CD14-positive monocyte (primary cell): ENCODE results near the gene HIF1A. TPM values are rescaled to one million over a fixed set of nuclear protein-coding genes. Genes with fewer than 3 reads are reported as not detected.

ENCODE experiments used
- DNase-seq, 3 donors: peaks; one replicate each; pipeline ENCODE4 v3.0.0-alpha.2; 2011 to 2022
- H2AFZ ChIP-seq: 2 replicates; pipeline ENCODE4 v1.6.0; 2012; ENCODE audit warnings: mild to moderate bottlenecking, low read depth, low read length, inconsistent platforms; ENCODE audit not compliant: insufficient read depth, poor library complexity, severe bottlenecking
- H3K27ac ChIP-seq, 2 donors: 1 replicate in 1 of 2; 2 replicates in 1 of 2; pipeline ENCODE4 v1.5.1; 2012 to 2013; ENCODE audit warnings: low read length in 2 of 2, control low read depth in 1 of 2, inconsistent platforms in 1 of 2, low read depth in 1 of 2, mild to moderate bottlenecking in 1 of 2
- H3K27me3 ChIP-seq, 2 donors: one replicate each; pipeline versions ENCODE4 v1.6.0 to v1.6.1; 2011 to 2013; ENCODE audit warnings: low read length in 2 of 2; ENCODE audit not compliant: control insufficient read depth in 2 of 2, insufficient read depth in 2 of 2
- H3K36me3 ChIP-seq, 2 donors: replicated peaks in 1 of 2; 1 replicate in 1 of 2; 2 replicates in 1 of 2; pipeline versions ENCODE4 v1.5.1 to v1.6.1; 2012 to 2013; ENCODE audit warnings: low read length in 2 of 2, control low read depth in 1 of 2, inconsistent platforms in 1 of 2, mild to moderate bottlenecking in 1 of 2; ENCODE audit not compliant: insufficient read depth in 2 of 2, control insufficient read depth in 1 of 2
- H3K4me1 ChIP-seq, 2 donors: 1 replicate in 1 of 2; 2 replicates in 1 of 2; pipeline versions ENCODE4 v1.5.1 to v1.6.1; 2012 to 2013; ENCODE audit warnings: low read length in 2 of 2, control low read depth in 1 of 2, inconsistent platforms in 1 of 2, mild to moderate bottlenecking in 1 of 2, moderate library complexity in 1 of 2; ENCODE audit not compliant: insufficient read depth in 2 of 2, control insufficient read depth in 1 of 2
- H3K4me2 ChIP-seq: replicated peaks from 2 replicates; pipeline ENCODE3; 2012; ENCODE audit warnings: low read length, moderate library complexity, mild to moderate bottlenecking; ENCODE audit not compliant: poor library complexity, severe bottlenecking; ENCODE audit errors: extremely low read depth
- H3K4me3 ChIP-seq, 3 experiments: fragments of 200-600 bp in 1 of 3; sonication (generic) in 1 of 3; replicated peaks in 1 of 3; 1 replicate in 2 of 3; 2 replicates in 1 of 3; pipeline ENCODE4 v1.5.1; 2011 to 2013; ENCODE audit warnings: low read length in 3 of 3, mild to moderate bottlenecking in 3 of 3, control low read depth in 2 of 3, low read depth in 2 of 3, inconsistent platforms in 1 of 3, moderate library complexity in 1 of 3
- H3K79me2 ChIP-seq: 2 replicates; pipeline ENCODE4 v1.6.0; 2012; ENCODE audit warnings: mild to moderate bottlenecking, control low read depth, inconsistent platforms, low read length, moderate library complexity; ENCODE audit not compliant: insufficient read depth
- H3K9ac ChIP-seq: 2 replicates; pipeline ENCODE4 v1.6.0; 2017; ENCODE audit warnings: low read length, mild to moderate bottlenecking; ENCODE audit not compliant: insufficient read depth, poor library complexity, severe bottlenecking
- H3K9me3 ChIP-seq, 2 donors: replicated peaks in 1 of 2; 1 replicate in 1 of 2; 2 replicates in 1 of 2; pipeline versions ENCODE4 v1.5.1 to v1.6.1; 2012 to 2013; ENCODE audit warnings: low read length in 2 of 2, control low read depth in 1 of 2; ENCODE audit not compliant: control insufficient read depth in 1 of 2, insufficient read depth in 1 of 2
- H4K20me1 ChIP-seq: 2 replicates; pipeline ENCODE4 v1.6.0; 2012; ENCODE audit warnings: mild to moderate bottlenecking, low read length, control low read depth, moderate library complexity; ENCODE audit not compliant: insufficient read depth
- H3K27ac Mint-ChIP-seq, 7 donors: one replicate each; pipeline ENCODE4 v1.8.0; 2020; ENCODE audit warnings: mild to moderate bottlenecking in 7 of 7, mixed read lengths in 7 of 7, moderate library complexity in 6 of 7, inconsistent platforms in 2 of 7
- H3K27me3 Mint-ChIP-seq, 3 donors: one replicate each; pipeline ENCODE4 v1.8.0; 2021 to 2022; ENCODE audit warnings: low read depth in 3 of 3, mild to moderate bottlenecking in 3 of 3, mixed read lengths in 3 of 3, moderate library complexity in 3 of 3, inconsistent platforms in 1 of 3
- H3K36me3 Mint-ChIP-seq, 2 donors: one replicate each; pipeline ENCODE4 v1.8.0; 2020; ENCODE audit warnings: mixed read lengths in 2 of 2, inconsistent platforms in 1 of 2, mild to moderate bottlenecking in 1 of 2
- H3K4me1 Mint-ChIP-seq: one replicate; pipeline ENCODE4 v1.8.0; 2020; ENCODE audit warnings: mild to moderate bottlenecking, mixed read lengths
- H3K4me3 Mint-ChIP-seq, 2 donors: one replicate each; pipeline ENCODE4 v1.8.0; 2020; ENCODE audit warnings: mild to moderate bottlenecking in 2 of 2, mixed read lengths in 2 of 2, moderate library complexity in 1 of 2
- H3K9me3 Mint-ChIP-seq, 7 donors: one replicate each; pipeline ENCODE4 v1.8.0; 2020 to 2022; ENCODE audit warnings: mixed read lengths in 7 of 7, mild to moderate bottlenecking in 6 of 7, moderate library complexity in 6 of 7, inconsistent platforms in 2 of 7
- CTCF ChIP-seq: fragments of 200-600 bp; IDR thresholded peaks from one replicate; pipeline ENCODE4 v1.8.0; 2022; ENCODE audit warnings: antibody characterized with exemption, mild to moderate bottlenecking
- WGBS: methylation state at CpG from one replicate; pipeline ENCODE4 v1.1.5; 2013; ENCODE audit warnings: missing lambda C conversion rate; ENCODE audit not compliant: insufficient coverage; 5-methylcytosine and 5-hydroxymethylcytosine counted together
- intact Hi-C, 2 donors: fragments of 100-400 bp; cut with micrococcal nuclease; formaldehyde crosslinking; loops; one replicate each; pipeline versions ENCODE4 v1.15.0 to v1.15.1; 2023
- polyA plus RNA-seq, 3 donors: library from polyadenylated mRNA; depleted of rRNA in 1 of 3; unstranded in 2 of 3; stranded (reverse) in 1 of 3; fragments of 300-500 nt in 2 of 3; fragments of >200 nt in 1 of 3; fragmentation: Illumina TruSeq in 2 of 3; gene quantifications; 1 replicate in 2 of 3; 2 replicates in 1 of 3; pipeline ENCODE4 v1.2.3, GENCODE V29; 2012 to 2021

HIF1A gene
- polyA plus RNA-seq, 3 donors: 79.0 to 137 (median 137) TPM

GRCh38 chr14:61716956-61717355 lies 21.6 kb downstream of the HIF1A start:
- peaks cover 91% of the 10 kb centered on the region for H3K79me2 ChIP-seq
- H4K20me1 ChIP-seq: peaks cover 100% of the 10 kb centered on the region
- H3K27me3 Mint-ChIP-seq: no peaks in the 10 kb centered on the region
- no peak overlapping the region for H2AFZ ChIP-seq
- H3K27me3 ChIP-seq: no peaks in the 10 kb centered on the region
- intact Hi-C loops: no loop called here
- no peak overlapping the region for H3K27ac Mint-ChIP-seq
- H3K4me1 Mint-ChIP-seq: peaks cover 53% of the 10 kb centered on the region
- DNase-seq: no peak
- H3K4me3 ChIP-seq: no peak overlapping the region
- peaks cover 3 to 12% of the 10 kb centered on the region in 2 donors for H3K4me1 ChIP-seq
- no peaks in the 10 kb centered on the region for H3K9me3 Mint-ChIP-seq
- no peak overlapping the region for H3K4me3 Mint-ChIP-seq
- no peak overlapping the region for H3K27ac ChIP-seq
- no peak for TF ChIP-seq CTCF
- no peak overlapping the region for H3K9ac ChIP-seq
- peaks cover 9% of the 10 kb centered on the region in 2 donors for H3K36me3 ChIP-seq
- H3K36me3 Mint-ChIP-seq: peaks cover 24 to 37% of the 10 kb centered on the region in 2 donors
- H3K9me3 ChIP-seq: no peaks in the 10 kb centered on the region
- WGBS: no CpG with 5 or more reads among the region's 1 CpG
- H3K4me2 ChIP-seq: no peak overlapping the region

GRCh38 chr14:61718039-61718438 lies 22.7 kb downstream of the HIF1A start:
- no peak overlapping the region for H3K27ac Mint-ChIP-seq
- H3K36me3 ChIP-seq: peaks cover 19% of the 10 kb centered on the region in 2 donors
- H3K9me3 Mint-ChIP-seq: no peaks in the 10 kb centered on the region
- no peaks in the 10 kb centered on the region for H3K27me3 ChIP-seq
- no CpG with 5 or more reads among the region's 2 CpGs for WGBS
- H3K4me3 Mint-ChIP-seq: no peak overlapping the region
- H3K9me3 ChIP-seq: no peaks in the 10 kb centered on the region
- no peak overlapping the region for H3K9ac ChIP-seq
- H3K4me1 ChIP-seq: peaks cover 3 to 12% of the 10 kb centered on the region in 2 donors
- TF ChIP-seq CTCF: no peak
- H4K20me1 ChIP-seq: peaks cover 100% of the 10 kb centered on the region
- H3K27me3 Mint-ChIP-seq: no peaks in the 10 kb centered on the region
- no peak for DNase-seq
- intact Hi-C loops: no loop called here
- H3K36me3 Mint-ChIP-seq: peaks cover 31 to 40% of the 10 kb centered on the region in 2 donors
- H3K27ac ChIP-seq: no peak overlapping the region
- H3K4me3 ChIP-seq: no peak overlapping the region
- H3K4me1 Mint-ChIP-seq: peaks cover 44% of the 10 kb centered on the region
- peaks cover 86% of the 10 kb centered on the region for H3K79me2 ChIP-seq
- H3K4me2 ChIP-seq: no peak overlapping the region
- no peak overlapping the region for H2AFZ ChIP-seq
